UCSD-AML1 (cell line): ENCODE measurements around the gene NFIA.
"Not testable (repeated sequence)": the region's sequence is repeated elsewhere in the genome, so short reads cannot be mapped to it uniquely, and the experiment has no call there.

Experiments used
- DNase-seq: peaks from one replicate; lab custom pipeline; 2025; ENCODE audit not compliant: unreplicated experiment; lab: John Stamatoyannopoulos, UW

NFIA gene

GRCh38 chr1:61266738-61267137, 184.4 kb downstream of the NFIA start:
- DNase-seq: no peak

GRCh38 chr1:61268546-61269240, 186.3 kb downstream of the NFIA start:
- no peak for DNase-seq

- DNase-seq: no peak
Observed at GRCh38 chr1:61269602-61270001, 187.2 kb downstream of the NFIA start.

GRCh38 chr1:61270107-61270506, 187.7 kb downstream of the NFIA start:
- no peak for DNase-seq

GRCh38 chr1:61270761-61271411, 188.5 kb downstream of the NFIA start:
- DNase-seq: no peak

GRCh38 chr1:61271412-61271789, 189.0 kb downstream of the NFIA start:
- DNase-seq: no peak

GRCh38 chr1:61273167-61273705, 190.9 kb downstream of the NFIA start:
- DNase-seq: no peak

- DNase-seq: no peak
Observed at GRCh38 chr1:61273861-61274260, 191.5 kb downstream of the NFIA start.

- no peak for DNase-seq
Observed at GRCh38 chr1:61274939-61275338, 192.6 kb downstream of the NFIA start.

GRCh38 chr1:61276246-61276645, 193.9 kb downstream of the NFIA start:
- DNase-seq: no peak

GRCh38 chr1:61277121-61277690, 194.8 kb downstream of the NFIA start:
- no peak for DNase-seq

GRCh38 chr1:61278503-61278902, 196.1 kb downstream of the NFIA start:
- DNase-seq: not testable (repeated sequence)

- DNase-seq: no peak
Observed at GRCh38 chr1:61278966-61279365, 196.6 kb downstream of the NFIA start.

- no peak for DNase-seq
Observed at GRCh38 chr1:61279570-61279969, 197.2 kb downstream of the NFIA start.

GRCh38 chr1:61280452-61280851, 198.1 kb downstream of the NFIA start:
- no peak for DNase-seq

- DNase-seq: no peak
Observed at GRCh38 chr1:61282387-61282786, 200.0 kb downstream of the NFIA start.

GRCh38 chr1:61284248-61284854, 202.0 kb downstream of the NFIA start:
- DNase-seq: no peak

GRCh38 chr1:61284936-61285335, 202.6 kb downstream of the NFIA start:
- no peak for DNase-seq

- no peak for DNase-seq
Observed at GRCh38 chr1:61285371-61285885, 203.1 kb downstream of the NFIA start.

GRCh38 chr1:61287014-61287413, 204.7 kb downstream of the NFIA start:
- no peak for DNase-seq

- DNase-seq: no peak
Observed at GRCh38 chr1:61287734-61288133, 205.4 kb downstream of the NFIA start.
